OCI-M1 (cell line): ENCODE measurements around the gene EDDM13.
"Not testable (repeated sequence)": the region's sequence is repeated elsewhere in the genome, so short reads cannot be mapped to it uniquely, and the experiment has no call there.

Source experiments
- DNase-seq: peaks from one replicate; lab custom pipeline; 2025; lab: John Stamatoyannopoulos, UW

EDDM13 gene

DNA sequence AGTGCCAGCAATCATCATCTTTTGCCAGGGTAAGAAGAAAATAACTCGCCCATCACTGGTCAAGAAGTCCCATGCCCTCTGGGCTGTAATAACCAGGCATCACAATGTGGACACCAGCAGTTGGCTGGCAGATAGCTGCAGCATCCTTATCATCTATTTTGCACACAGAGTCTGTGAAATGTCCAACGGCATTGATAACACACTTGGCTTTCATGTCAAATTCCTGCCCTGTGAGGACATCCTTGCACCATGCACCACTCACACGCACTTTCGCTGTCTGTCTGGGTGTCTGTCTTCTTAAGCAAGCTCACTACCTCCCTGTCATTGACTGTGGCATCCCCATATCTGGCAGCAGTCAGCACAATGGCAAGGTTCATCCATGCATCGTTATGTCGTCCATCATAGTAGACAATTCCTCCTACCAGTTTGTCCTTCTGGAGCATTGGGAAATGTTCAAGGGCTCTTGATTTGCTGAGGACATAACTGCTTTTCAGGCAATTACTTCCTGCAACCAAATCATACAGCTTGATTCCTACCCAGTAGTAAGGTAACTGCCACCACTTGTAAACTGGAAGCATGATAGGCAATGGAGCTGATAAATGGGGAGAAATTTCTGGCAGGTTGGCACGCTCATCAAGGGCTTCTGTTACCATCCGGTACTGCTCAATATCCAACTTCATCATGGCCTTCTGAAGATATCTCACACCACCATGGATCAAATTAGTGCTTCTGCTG, 48.9 kb downstream of the EDDM13 start:
- DNase-seq, result peak; percentile 89

DNA sequence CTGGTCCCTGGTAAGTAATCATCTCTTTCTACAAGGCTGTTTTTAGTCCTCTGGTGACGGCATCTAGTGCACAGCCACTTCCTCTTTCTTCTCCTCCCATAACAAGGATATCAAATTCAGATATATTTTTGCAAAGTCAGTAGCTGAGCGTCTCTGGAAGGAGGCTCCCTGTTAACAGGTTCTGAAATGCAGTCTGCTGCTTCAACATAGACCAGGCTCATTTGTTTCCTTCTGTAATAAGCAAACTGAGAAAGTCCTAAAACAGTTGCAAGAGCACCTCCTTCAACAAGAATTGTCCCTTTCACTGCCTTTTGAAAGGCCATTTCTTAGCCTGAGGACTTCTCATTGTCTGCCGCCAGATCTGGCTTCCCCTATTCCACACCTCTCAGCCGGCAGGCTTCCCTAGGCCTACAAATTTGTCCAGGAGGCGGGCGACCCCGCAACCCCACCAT, 49.5 kb downstream of the EDDM13 start:
- DNase-seq, result peak; percentile 95

DNA sequence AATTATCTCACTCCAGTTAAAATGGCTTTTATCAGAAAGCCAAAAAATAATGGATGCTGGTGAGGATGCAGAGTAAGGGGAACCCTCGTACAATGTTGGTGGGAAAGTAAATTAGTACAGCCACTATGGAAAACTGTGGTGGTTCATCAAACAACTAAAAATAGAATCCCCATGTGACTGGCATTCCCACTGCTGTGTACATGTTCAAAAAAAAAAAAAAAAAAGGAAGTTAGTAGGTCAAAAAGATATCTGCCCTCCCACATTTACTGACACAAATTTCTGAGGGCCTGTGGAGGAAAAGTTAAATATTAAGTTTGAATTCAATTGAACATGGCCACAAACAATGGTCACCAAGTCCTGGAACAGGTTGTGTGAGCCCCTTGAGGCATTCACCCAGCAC, 51.9 kb downstream of the EDDM13 start:
- peak; percentile 87 for DNase-seq

- DNase-seq, result no peak
Observed at GRCh38 chr19:56332695-56333094, 60.1 kb downstream of the EDDM13 start.

DNA sequence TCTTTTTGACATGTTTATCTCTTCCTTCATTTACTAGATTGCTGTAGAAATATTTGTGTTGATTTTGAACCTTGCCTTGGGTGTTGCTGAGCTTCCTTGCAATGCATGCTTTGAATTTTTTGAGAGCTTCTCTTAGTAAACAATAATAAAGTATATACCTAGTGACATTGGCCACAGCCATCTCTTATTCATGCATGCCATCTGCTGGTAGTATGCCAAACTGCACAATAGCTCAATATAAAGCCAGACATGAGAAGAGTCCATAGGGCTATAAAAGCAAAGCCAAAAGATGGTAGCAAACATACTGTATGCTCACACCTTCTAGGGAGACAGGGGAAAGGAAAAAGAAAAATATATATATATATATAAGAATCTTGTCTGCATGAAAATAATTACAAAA, 61.0 kb downstream of the EDDM13 start:
- DNase-seq, result peak; percentile 92

GRCh38 chr19:56335371-56335770, 62.8 kb downstream of the EDDM13 start:
- not testable (repeated sequence) for DNase-seq

DNA sequence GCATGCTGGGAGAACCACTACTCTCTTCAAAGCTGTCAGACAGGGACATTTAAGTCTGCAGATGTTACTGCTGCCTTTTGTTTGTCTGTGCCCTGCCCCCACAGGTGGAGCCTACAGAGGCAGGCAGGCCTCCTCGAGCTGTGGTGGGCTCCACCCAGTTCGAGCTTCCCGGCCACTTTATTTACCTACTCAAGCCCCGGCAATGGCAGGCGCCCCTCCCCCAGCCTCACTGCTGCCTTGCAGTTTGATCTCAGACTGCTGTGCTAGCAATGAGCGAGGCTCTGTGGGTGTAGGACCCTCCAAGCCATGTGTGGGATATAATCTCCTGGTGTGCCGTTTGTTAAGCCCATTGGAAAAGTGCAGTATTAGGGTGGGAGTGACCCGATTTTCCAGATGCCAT, 64.5 kb downstream of the EDDM13 start:
- DNase-seq, result not testable (repeated sequence)

- DNase-seq, result not testable (repeated sequence)
Observed at GRCh38 chr19:56339031-56339430, 66.5 kb downstream of the EDDM13 start.

DNA sequence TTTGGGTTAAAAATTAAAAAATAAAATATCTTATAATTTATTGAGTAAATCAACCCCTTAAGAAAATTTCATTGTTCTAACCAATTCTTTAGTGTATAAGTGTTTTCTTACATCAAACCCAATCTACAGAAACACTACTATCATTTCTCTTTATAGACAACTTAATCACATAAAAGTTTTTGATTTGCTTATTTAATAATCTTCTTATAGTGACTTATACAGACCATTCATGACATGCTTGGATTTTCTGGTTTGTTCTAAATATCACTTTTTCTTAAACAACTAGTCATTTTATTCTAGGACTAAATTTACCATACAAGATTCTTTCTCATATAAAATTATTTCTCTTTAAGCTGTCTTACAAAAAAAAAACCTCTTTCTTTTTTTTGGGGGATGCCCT, 69.4 kb downstream of the EDDM13 start:
- peak; percentile 39 for DNase-seq

DNA sequence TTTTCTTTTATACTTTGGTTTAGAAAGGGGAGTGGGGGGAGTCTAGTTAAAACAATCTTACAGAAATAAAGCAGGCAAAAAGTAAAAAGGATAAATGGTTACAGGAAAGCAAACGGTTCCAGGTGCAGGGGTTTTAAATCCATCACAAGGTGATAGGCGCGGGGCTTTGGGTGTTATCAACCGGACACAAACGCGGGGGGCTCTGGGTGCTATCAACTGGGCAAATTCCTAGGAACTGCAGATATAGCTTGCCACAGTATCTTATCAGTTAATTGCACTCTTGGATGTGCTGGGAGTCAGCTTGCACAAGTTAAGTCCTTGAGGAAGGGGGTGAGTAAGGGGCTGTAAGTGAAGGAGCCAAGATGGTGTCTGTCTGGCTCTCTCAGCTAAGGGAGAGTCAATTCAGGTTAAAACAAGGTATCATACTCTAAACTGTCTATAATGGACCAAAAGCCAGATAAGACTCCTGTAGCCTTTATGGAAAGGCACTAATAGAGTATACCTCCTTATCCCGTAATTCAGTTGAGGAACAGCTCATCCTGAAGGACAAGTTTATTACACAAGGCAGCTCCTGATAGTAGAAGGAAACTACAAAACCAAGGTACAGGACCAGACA, 74.7 kb downstream of the EDDM13 start:
- DNase-seq, result peak; percentile 60

DNA sequence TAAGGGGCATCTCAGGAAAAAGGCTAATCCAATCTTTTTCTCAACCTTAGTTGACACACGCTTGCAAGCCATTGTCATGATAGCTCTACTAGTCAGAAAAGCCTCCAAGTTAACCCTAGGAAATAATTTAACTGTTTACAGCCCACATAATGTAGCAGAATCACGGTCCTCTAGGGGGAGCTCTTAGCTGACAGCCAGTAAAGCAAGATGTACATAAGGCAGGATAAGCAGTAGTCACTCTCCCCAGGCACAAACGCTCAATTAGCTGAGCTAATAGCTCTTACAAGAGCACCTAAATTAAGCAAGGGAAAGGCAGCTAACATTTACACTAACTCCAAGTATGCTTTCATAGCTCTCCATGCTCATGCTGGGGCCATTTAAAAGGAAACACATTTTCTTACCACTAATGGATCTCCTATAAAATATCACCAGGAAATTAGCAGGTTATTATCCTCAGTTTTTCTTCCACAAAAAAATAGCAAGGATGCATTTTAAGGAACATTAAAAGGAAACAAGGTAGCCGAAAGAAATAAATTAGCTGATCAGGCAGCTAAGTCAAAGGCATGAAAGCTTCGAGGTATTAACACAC, 75.8 kb downstream of the EDDM13 start:
- peak; percentile 65 for DNase-seq

DNA sequence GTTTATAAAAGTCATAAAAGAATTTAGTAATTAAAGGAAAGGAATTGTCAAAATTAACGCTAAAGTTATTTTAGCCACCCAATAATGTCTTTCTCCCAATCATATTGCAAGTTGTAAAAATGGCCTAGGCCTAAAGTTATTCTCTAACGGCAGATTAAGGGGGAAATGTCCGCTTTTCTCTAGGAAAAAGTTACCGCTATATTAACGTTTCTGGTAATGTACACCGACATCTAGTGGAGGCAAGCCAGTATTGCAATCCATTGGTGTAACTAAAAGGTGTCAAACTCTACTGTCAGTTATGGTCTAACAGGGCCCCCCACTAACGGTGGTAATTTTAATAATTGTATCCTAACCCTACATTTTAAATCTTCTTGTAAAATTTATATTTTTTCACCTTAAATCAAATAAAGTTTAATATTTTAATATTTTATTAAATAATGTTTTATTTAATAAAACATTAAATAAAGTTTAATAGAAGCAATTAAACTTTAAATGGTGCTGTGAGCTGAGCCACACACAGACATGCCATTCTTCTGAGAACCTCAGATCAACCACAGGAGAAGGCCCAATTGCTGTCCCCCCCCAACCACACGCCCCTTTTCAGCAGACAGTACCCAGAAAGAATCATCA, 78.0 kb downstream of the EDDM13 start:
- peak; percentile 56 for DNase-seq

GRCh38 chr19:56351208-56351607, 78.7 kb downstream of the EDDM13 start:
- no peak for DNase-seq

GRCh38 chr19:56355517-56355916, 83.0 kb downstream of the EDDM13 start:
- DNase-seq, result no peak

DNA sequence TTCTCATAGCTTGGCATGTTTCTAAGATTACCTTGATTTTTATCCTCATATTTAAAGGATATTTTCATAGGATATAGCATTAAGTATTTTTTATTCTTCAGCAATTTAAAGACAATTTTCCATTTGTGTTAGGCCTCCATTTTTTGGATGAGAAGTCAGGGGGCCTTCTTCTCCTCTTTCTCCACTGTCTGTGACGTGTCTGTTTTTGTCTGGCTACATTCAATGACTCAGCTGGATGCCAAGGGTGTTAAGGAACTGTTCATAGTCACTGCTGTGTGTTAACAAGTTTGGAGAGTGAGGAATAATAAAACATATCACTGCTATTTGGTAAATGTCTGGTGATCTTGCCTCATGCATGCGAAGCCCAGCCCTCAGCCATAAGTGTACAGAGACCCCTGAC, 84.4 kb downstream of the EDDM13 start:
- DNase-seq, result no peak
